PC-3 (cell line): Measurements from ENCODE around the gene RNF4. TPM values are rescaled to one million over a fixed set of nuclear protein-coding genes. Genes with fewer than 3 reads are reported as not detected.

Experiments used
- ATAC-seq: fragments of 200-7000 bp; cut with Tn5 transposase; 2 replicates; pipeline ENCODE4 v1.9.1; 2020; ENCODE audit warnings: mild to moderate bottlenecking, moderate library complexity
- BruUV-seq: library from RNA; stranded (reverse); fragments of 400-500 nt; replicated peaks from 2 replicates; lab custom pipeline; 2021; lab: Mats Ljungman, UMichigan
- CTCF ChIA-PET: fragments of 300-600 bp; sonication (Branson Sonifier 250); formaldehyde crosslinking; loops from one replicate; lab custom pipeline; 2022; ENCODE audit warnings: antibody characterized with exemption; lab: Charles Lee
- POLR2A ChIA-PET: fragments of 300-600 bp; sonication (Branson Sonifier 250); formaldehyde crosslinking; loops from one replicate; lab custom pipeline; 2022; ENCODE audit warnings: antibody characterized with exemption; ENCODE audit not compliant: unreplicated experiment; lab: Charles Lee
- DNase-seq: peaks from one replicate; pipeline ENCODE4 v3.0.0-alpha.2; 2015
- H2AFZ ChIP-seq: fragments of 300-600 bp; sonication (generic); 2 replicates; pipeline ENCODE4 v1.6.0; 2016; ENCODE audit warnings: antibody characterized with exemption, low read length
- H3F3A ChIP-seq: fragments of 300-600 bp; sonication (generic); one replicate; pipeline ENCODE4 v1.6.0; 2017; ENCODE audit warnings: antibody characterized with exemption, low read length, control low read depth, mild to moderate bottlenecking; ENCODE audit not compliant: unreplicated experiment
- H3K27ac ChIP-seq: fragments of 300-600 bp; sonication (generic); 2 replicates; pipeline ENCODE4 v1.5.1; 2016; ENCODE audit warnings: mild to moderate bottlenecking, low read length
- H3K27me3 ChIP-seq: fragments of 300-600 bp; sonication (generic); 2 replicates; pipeline ENCODE4 v1.6.1; 2016; ENCODE audit warnings: low read length, mixed read lengths
- H3K36me3 ChIP-seq: fragments of 300-600 bp; sonication (generic); 2 replicates; pipeline ENCODE4 v1.6.1; 2016; ENCODE audit warnings: low read depth, mixed run types, low read length, mixed read lengths
- H3K4me1 ChIP-seq: fragments of 300-600 bp; sonication (generic); 2 replicates; pipeline ENCODE4 v1.5.1; 2016; ENCODE audit warnings: low read length; ENCODE audit not compliant: insufficient read depth
- H3K4me2 ChIP-seq: fragments of 300-600 bp; sonication (generic); 2 replicates; pipeline ENCODE4 v1.6.0; 2016; ENCODE audit warnings: low read length
- H3K4me3 ChIP-seq: fragments of 300-600 bp; sonication (generic); 2 replicates; pipeline ENCODE4 v1.5.1; 2016; ENCODE audit warnings: mild to moderate bottlenecking, low read length, mixed read lengths
- H3K79me2 ChIP-seq: fragments of 300-600 bp; sonication (generic); 2 replicates; pipeline ENCODE4 v1.6.1; 2017; ENCODE audit warnings: low read length, mixed read lengths
- H3K9ac ChIP-seq: fragments of 300-600 bp; sonication (generic); 2 replicates; pipeline ENCODE4 v1.6.0; 2016; ENCODE audit warnings: mild to moderate bottlenecking, low read length
- H3K9me2 ChIP-seq: fragments of 300-600 bp; sonication (generic); replicated peaks from 2 replicates; pipeline ENCODE4 v1.6.1; 2016; ENCODE audit warnings: mixed run types, low read length, mixed read lengths
- H3K9me3 ChIP-seq: fragments of 300-600 bp; sonication (generic); 2 replicates; pipeline ENCODE4 v1.6.1; 2016; ENCODE audit warnings: low read length, mixed read lengths
- H4K20me1 ChIP-seq: fragments of 300-600 bp; sonication (generic); 2 replicates; pipeline ENCODE4 v1.6.1; 2016; ENCODE audit warnings: low read length, mixed read lengths
- CTCF ChIP-seq: fragments of 300-600 bp; sonication (generic); conservative IDR thresholded peaks from 2 replicates; pipeline ENCODE4 v1.5.1; 2017; ENCODE audit warnings: antibody characterized with exemption, low read depth, mild to moderate bottlenecking, low read length
- EZH2 ChIP-seq: fragments of 300-600 bp; sonication (generic); IDR thresholded peaks from one replicate; pipeline ENCODE4 v1.6.1; 2017; ENCODE audit warnings: antibody characterized with exemption, mild to moderate bottlenecking, low read length; ENCODE audit not compliant: unreplicated experiment
- EZH2phosphoT487 ChIP-seq: fragments of 300-600 bp; sonication (generic); IDR thresholded peaks from 2 replicates; pipeline ENCODE4 v1.6.1; 2018; ENCODE audit warnings: mild to moderate bottlenecking, antibody characterized with exemption, low read length, borderline replicate concordance
- intact Hi-C: fragments of 100-400 bp; cut with micrococcal nuclease; formaldehyde crosslinking; loops from 2 replicates; pipeline ENCODE4 v1.9.0; 2023
- total RNA-seq: library from RNA; depleted of rRNA; stranded (reverse); fragments of >200 nt; gene quantifications from 2 replicates; pipeline ENCODE4 v1.2.3, GENCODE V29; 2014

Gene RNF4
- total RNA-seq, 1 experiment from 2014 or later: 27.4 TPM

GRCh38 chr4:2445571-2445970 is 23.3 kb upstream of the RNF4 start:
- no peak for ATAC-seq
- Histone ChIP-seq H3K27ac (no peak overlapping the region), H3K27me3 (no peaks in the 10 kb centered on the region), H3K4me2 (no peak overlapping the region), H4K20me1 (no peaks in the 10 kb centered on the region), H2AFZ (no peak overlapping the region), H3K9me3 (no peaks in the 10 kb centered on the region), H3K36me3 (no peaks in the 10 kb centered on the region; the same call in 1 of the 2 replicates), H3K9me2 (no peaks in the 10 kb centered on the region), H3F3A (no peaks in the 10 kb centered on the region), H3K4me3 (no peak overlapping the region), H3K79me2 (no peaks in the 10 kb centered on the region), H3K9ac (no peak overlapping the region), H3K4me1 (no peaks in the 10 kb centered on the region)
- no peak for DNase-seq
- CTCF ChIA-PET: no interaction called here
- TF ChIP-seq EZH2 (no peak), EZH2phosphoT487 (no peak), CTCF (no peak)
- POLR2A ChIA-PET: no interaction called here
- BruUV-seq: no TSS peak
- intact Hi-C loops: no loop called here

GRCh38 chr4:2446656-2447564 is 22.0 kb upstream of the RNF4 start:
- Histone ChIP-seq H3K4me2 (no peak overlapping the region), H3K4me3 (no peak overlapping the region), H3K27ac (no peak overlapping the region), H3K9ac (no peak overlapping the region), H3K9me2 (no peaks in the 10 kb centered on the region), H3K9me3 (no peaks in the 10 kb centered on the region), H3K36me3 (no peaks in the 10 kb centered on the region), H3K4me1 (no peaks in the 10 kb centered on the region), H3K79me2 (no peaks in the 10 kb centered on the region), H3F3A (no peaks in the 10 kb centered on the region), H3K27me3 (no peaks in the 10 kb centered on the region), H2AFZ (no peak overlapping the region), H4K20me1 (no peaks in the 10 kb centered on the region)
- DNase-seq (no peak), ATAC-seq (no peak)
- CTCF ChIA-PET: no interaction called here
- intact Hi-C loops: no loop called here
- TF ChIP-seq CTCF (no peak), EZH2phosphoT487 (no peak), EZH2 (no peak)
- POLR2A ChIA-PET: no interaction called here
- BruUV-seq: no TSS peak

- Histone ChIP-seq H3K79me2 (no peaks in the 10 kb centered on the region), H3K4me1 (no peaks in the 10 kb centered on the region), H3K27me3 (no peaks in the 10 kb centered on the region), H3F3A (no peaks in the 10 kb centered on the region), H3K9ac (no peak overlapping the region), H3K9me2 (no peaks in the 10 kb centered on the region), H3K36me3 (no peaks in the 10 kb centered on the region), H3K9me3 (no peaks in the 10 kb centered on the region), H3K4me2 (no peak overlapping the region), H4K20me1 (no peaks in the 10 kb centered on the region), H2AFZ (no peak overlapping the region), H3K27ac (no peak overlapping the region), H3K4me3 (no peak overlapping the region)
- intact Hi-C loops: no loop called here
- ChIA-PET POLR2A (no interaction called here), CTCF (no interaction called here)
- DNase-seq: no peak
- ATAC-seq: no peak
- BruUV-seq: no TSS peak
- TF ChIP-seq EZH2phosphoT487 (no peak), CTCF (no peak), EZH2 (no peak)
Measured at GRCh38 chr4:2448589-2448988, 20.3 kb upstream of the RNF4 start.
